GM18499 (cell line): ENCODE measurements around the gene PDE8B.

Source experiments
- ATAC-seq: cut with Tn5 transposase; IDR thresholded peaks from one replicate; pipeline ENCODE4 v1.9.1; 2021; ENCODE audit warnings: moderate number of reproducible peaks; ENCODE audit not compliant: insufficient read depth, unreplicated experiment

Gene PDE8B

DNA sequence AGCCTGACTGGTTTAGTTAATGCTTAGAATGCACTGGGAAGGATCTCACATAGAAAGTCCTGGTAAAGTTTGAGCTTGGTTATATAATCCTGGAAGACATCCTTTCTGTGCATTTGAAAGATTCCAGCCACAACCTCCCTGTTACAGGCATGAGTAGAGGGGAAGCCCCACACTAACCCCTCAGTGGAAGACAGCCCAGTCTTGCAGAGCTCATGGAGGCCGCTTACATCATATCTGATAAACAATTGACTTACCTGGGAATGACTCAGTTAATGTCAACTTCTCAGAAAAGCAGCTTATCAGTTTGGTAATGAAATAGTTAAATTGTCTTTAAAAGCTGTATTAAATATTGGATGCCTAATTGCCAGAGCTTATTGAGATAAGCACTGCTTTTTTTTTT, 28.1 kb upstream of the PDE8B start:
- ATAC-seq: no peak

DNA sequence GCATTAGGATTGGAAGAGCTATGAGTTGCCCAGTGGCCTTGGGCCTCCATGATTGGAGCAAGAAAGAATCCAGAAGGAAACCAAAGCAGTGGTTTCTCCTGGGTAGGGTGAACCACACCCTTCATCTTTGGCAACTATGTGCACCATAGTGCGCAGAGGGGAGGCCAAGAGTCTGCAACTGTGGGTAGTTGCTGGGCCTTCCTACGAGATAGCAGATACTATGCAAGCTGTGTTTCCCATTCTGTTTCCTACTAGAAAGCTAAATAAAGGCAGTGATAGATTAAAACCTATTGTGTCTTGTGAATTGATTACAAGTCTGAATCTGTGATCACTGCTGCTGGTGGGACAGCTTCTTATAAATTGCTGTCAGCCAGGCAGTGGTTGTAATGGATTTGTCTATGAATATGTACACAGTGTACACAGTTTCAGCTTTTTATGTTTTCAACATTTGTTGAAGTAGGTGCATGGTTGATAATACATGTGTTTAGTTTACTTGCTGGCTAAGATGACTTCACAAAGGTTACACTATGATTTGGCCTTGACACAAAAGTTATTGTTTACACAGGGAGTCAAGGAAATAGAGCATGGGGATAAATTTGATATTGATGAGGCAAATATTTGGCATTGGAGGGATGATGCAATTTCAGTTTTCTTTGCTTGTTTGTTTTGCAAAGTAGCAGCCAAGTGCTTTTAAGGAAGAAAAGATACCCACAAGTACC, 23.7 kb upstream of the PDE8B start:
- no peak for ATAC-seq

DNA sequence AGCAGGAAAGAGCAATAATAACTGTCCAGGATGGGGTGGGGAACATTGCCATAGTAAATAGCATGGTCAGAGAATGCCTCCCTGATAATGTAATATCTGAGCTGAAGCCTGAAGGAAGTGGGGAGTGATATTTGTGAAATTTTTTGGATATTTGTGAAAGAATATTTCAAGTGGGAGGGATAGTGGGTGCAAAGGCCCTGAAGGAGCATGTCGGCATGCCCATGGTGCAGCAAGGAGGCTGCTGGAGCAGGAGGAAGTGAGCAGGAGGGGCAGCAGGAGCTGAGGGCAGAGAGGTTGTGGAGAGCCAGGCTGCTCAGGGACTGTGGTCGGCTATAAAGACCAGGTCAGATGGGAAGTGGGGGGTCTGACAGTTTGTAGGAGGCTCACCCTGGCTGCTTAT, 21.1 kb upstream of the PDE8B start:
- ATAC-seq: no peak

DNA sequence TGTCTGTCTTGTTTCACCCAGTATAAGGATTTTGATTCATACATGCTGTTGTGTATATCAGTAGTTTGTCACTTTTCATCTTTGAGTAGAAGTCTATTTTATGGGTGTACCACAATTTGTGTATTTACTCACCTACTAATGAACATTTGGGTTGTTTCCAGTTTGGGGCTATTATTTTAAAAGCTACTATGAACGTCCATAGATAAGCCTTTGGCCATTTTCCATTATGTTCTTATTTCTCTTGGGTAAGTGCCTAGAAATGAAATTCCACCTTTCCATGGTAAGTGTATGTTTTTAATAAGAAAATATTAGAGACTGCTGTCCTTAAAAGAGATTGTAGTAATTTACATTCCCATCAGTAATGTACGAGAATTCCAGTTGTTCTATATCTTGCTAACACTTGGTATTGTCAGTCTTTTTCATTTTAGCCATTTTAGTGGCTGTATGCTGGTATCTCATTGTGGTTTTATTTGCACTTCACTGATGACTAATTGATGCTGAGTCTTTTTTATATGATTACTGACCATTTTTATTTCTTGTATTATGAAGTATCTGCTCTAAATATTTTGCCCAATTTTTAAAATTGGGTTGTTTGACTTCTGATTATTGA, 17.9 kb upstream of the PDE8B start:
- ATAC-seq: no peak

DNA sequence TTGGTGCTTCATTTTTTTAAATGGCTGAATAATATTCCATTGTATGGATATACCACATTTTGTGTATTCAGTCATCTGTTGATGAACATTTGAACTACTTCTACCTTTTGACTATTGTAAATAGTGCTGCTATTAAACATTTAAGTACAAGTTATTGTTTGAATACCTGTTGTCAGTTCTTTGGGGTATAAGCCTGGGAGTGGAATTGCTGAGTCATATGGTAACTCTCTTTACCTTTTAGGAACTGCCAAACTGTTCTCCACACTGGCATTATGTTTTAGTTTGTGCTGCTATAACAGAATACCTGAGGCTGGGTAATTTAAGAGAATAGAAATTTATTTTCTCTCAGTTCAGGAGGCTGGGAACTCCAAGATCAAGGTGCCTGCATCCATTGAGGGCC, 15.7 kb upstream of the PDE8B start:
- no peak for ATAC-seq

DNA sequence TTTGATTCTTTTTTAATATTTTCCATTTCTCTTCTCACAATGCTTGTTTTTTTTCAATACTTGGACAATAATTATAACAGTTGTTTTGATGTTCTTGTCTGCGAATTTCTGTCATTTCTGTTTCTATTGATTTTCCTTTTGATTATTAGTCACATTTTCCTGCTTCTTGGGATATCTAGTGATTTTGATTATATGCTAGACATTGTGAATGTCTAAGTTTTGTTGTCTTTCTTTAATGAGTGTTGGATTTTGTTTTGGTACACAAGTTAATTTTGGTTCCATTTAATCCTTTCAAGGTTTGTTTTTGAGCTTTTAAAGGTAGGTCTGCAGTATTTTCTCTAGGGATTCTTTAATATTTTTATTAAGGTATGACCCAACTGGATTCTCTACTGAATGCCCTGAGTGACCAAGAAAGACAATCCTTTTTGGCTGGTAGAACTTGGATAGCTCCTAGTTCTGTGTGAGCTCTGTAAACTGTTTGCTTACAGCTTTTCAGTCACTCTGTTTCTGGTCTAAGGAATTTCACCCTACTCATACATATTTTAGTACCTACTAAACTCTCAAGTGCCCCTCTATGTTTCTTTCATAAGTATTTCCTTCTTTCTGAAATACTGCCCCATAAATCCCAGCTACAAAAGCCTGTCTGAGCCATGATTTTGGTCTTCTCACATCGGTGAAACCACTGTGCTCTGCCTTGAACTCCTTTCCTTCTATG, 12.5 kb upstream of the PDE8B start:
- ATAC-seq: no peak

DNA sequence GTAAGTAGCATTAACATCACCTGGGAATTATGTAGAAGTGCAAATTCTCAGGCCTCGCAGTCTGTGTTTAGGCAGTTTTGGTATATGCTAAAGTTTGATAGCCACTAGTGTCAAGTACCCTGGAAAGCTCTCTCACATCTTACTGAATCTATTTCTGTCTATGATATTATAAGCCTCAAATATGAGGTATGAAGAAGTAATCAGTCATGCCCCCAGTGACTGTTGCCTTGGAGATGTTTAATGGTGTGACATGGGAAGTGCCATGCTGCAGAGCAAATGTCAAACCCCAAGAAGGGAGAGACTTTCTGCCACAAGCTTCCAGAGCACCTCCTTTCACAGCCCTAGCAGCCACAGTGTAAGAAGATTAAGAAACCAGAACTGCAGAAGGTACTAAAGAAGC, 9.8 kb upstream of the PDE8B start:
- no peak for ATAC-seq

DNA sequence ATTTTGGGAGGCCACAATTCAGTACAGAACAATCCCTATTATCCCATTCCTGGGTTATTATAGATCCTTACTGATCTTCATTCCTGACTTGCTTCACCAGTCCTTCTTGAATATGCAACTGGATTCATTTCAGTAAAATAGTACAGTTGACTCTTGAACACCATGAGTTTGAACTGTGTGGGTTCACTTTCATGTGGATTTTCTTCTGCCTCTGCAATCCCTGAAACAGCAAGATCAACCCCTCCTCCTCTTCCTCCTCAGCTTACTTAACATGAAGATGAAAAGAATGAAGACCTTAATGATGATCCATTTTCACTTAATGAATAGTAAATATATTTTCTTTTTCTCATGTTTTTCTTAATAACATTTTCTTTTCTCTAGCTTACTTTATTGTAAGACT, 8.3 kb upstream of the PDE8B start:
- ATAC-seq: no peak

DNA sequence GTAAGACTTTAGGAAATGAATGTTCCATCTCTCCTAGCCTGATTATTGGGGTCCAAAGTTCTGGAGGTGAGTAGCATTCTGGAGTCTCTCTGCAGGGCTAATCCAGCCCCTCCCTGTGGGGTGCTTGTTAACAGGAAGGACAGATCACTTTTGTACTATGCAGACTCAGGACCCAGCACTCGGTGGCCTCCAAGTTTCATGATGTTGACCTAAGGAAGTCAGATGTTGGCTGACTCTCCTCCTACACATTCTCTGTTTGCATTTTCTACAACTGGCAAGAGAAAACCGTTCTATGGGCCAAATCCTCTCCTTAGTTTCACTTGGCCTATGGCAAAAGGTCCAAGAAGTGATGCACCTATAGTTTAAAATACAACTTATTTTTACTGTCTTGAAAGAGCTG, 5.5 kb upstream of the PDE8B start:
- no peak for ATAC-seq

DNA sequence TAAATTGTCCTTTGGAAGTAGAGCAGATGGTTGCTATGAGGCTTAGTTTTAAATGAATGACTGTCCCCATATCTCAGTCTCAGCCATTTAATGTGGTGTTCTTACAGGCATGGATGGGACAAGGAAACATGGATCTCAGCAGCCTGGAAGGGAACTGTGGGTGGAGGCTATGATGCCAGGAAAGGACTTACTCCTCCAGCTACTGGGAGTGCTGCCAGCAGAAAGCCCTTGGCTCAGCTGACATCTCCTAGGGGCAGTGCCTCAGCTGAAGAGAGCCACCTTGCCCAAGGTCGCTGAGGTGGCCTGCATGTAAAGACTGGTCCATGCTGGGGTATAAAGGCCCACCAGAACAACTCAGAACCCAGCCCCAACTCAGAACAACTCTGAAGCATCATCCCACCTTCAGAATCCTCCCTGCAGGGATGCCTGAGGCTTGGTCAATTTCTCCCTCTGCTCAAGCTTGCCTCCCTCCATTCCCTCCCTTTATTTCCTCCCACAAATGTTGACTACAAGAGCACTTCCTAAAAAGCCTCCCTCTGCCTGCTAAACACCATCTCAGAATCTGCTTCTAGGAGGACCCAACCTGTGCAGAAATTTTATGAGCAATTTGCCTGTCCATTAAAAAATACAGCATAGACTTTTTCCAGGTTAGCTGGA, 1.8 kb upstream of the PDE8B start:
- no peak for ATAC-seq

DNA sequence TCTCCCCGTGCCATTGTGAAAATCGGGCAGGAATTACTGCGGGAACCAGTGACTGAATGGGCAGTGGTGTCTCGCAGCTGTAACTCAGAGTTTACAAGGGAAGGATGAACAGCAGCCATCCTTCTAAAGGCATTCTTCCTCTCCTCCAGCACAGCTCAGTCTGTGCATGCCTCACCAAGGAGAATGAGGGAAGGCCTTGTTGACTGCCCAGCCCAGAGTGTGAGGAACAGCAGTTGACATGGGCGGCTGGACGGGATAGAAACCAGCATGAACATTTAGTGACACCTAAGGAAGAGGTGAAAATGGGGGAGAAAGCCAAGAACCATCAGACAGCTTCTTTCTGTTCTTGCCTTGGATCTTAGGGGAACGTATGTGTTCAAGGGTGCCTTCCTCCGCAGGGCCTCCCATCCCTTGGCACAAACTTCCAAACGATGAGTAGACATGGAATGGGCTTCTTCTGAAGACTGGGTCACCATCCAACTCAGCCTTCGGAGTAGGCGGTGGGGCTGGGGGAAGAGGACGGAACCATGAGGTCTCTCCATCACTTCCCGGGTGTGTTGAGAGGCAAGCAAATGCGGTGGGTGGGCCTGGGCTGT, 887 bp upstream of the PDE8B start:
- ATAC-seq: no peak

DNA sequence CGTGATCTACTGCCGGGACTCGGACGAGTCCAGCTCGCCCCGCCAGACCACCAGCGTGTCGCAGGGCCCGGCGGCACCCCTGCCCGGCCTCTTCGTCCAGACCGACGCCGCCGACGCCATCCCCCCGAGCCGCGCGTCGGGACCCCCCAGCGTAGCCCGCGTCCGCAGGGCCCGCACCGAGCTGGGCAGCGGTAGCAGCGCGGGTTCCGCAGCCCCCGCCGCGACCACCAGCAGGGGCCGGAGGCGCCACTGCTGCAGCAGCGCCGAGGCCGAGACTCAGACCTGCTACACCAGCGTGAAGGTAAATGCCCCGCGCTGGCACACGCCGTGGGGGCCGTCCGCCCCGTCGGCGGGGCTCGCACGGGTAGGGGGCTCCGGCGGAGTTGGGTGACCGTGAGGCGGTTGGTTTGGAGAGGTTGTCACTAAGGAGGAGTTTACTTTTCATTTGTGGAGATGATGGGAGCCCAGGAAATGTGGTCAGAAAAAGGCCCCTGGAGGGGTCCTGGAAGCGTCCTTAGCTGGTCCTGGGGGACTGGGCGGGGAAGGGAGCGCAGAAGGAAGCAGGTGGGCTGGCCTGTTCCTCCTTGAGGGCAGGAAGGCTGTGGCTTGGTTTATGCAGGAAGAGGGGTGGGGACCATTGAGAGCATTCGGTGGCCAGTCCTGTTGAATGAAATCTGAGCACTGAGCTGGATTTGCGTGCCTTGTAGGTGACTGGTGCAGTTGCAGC, 647 bp downstream of the PDE8B start:
- no peak for ATAC-seq

DNA sequence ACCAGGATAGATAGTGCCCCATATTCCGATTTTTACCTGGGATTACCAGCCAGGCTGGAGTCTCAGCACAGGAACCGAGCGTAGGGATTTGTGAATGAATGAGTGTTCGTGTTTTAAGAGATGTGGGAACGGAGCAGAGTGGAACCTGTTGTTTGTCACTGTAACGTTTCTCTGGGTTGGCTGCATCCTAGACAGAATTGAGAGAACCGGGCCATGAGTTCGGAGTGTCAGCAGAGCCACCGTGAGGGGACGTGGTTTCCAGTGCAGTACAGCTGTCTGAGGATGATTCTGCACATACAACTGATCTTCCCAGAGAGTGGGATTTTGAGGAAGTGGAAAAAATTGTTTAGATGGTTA, 1.2 kb downstream of the PDE8B start:
- ATAC-seq: no peak

DNA sequence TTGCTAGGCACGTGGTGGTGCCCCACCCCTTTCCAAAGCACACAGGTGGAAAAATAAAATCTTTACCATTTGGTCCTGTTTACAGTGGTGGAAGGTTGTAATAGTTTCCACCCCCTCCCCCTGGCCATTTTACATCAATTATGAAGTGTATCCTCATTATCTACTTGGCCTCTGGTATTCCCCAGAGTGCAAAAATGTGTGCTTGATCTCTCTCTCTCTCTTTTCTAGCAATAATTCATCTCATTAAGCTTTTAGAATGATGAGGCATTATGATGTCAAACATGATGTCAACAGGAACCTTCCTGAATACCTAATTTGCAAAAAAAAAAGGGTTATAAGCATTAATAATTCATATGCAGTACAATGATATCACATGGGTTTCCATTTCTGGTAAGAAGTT, 3.1 kb downstream of the PDE8B start:
- no peak for ATAC-seq

DNA sequence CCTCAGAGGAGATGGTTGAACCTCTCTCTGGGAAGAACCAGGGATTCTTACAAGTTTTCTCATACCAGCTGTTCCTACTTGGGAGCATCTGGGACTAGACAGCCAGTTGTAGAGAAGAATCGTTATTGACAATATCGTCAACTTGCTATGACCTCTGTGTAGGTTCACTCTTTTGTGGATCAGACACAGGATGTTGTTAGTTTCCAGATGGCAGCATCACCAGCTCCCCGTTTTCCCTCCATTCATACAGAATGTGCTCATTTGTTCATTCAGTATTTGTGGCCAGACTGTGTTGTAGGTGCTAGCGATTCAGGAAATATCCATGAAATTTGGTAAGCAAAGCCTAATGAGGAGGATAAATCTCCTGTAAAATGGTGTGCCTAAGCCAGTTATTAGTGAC, 3.7 kb downstream of the PDE8B start:
- no peak for ATAC-seq

DNA sequence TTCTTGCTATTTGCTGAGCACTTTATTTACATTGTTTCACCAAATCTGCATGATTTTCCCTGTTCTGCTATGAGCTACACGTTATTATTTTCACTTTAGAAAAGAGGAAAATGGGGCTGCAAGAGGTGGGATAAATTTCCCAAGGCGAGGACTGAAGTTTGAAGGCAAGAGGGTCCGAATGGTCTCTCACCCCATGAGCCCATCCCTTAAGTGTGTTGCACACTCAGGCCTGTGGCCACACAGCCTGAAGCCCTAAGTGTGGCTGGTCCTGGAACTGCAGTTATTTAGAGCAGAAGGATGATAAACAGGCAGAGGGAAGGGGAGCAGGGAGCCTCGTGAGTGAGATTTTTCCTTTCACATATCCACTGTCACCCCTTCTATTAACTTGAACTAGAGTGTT, 7.8 kb downstream of the PDE8B start:
- no peak for ATAC-seq

DNA sequence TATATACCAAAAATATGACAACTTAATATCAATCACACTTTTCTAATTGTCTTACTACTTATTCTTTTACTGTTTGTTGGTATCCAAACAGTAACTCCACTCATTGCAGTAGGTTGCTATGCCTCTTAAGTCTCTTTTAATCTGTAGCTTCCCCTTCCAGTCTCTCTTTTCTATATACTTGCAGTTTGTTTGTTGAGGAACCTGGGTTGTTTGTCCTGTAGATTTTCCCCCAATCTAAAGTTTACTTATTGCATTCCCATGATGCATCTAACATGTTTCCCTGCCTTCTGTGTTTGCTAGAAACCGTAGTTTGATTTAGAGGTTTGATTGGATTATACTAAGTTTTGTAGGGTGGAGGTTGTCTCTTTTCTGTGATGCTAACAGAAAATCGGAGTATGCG, 10.6 kb downstream of the PDE8B start:
- no peak for ATAC-seq

DNA sequence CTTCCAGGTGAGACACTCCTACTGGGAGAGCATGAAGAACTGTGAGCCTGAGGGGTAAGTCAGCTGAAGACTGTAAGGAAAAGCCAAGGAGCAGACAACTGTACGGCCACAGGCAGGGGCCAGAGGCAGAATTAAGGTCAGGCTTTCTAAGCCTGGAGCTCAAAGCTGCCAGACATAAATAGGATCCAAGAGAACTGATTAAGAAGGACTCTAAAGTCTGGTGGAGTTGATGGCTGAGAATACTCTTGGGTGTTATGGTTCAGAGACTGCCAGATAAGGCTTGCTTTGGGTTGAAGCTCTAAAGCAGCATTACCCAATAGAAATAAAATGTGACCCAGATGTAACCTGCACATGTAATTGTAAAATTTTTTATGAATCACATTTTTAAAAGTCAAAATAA, 12.2 kb downstream of the PDE8B start:
- ATAC-seq: no peak

DNA sequence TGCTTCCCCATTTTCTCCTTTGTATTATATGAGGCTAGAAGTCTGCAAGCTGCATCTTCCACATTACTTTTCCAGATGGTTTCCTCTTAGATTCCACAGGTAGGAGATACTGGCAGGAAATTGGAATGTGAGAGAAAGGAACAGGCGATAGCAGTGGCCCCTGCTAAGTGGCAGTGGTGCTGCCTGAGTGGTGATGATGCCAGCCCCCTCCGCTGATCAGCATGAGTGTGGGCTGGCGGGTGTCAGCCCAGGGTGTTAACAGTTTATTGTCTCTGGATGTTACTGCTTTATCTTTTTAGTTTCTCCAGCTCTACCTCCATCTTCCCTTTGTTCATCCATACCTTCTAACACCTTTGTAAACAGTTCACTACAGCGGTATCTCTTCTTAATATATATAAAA, 13.2 kb downstream of the PDE8B start:
- ATAC-seq: no peak

DNA sequence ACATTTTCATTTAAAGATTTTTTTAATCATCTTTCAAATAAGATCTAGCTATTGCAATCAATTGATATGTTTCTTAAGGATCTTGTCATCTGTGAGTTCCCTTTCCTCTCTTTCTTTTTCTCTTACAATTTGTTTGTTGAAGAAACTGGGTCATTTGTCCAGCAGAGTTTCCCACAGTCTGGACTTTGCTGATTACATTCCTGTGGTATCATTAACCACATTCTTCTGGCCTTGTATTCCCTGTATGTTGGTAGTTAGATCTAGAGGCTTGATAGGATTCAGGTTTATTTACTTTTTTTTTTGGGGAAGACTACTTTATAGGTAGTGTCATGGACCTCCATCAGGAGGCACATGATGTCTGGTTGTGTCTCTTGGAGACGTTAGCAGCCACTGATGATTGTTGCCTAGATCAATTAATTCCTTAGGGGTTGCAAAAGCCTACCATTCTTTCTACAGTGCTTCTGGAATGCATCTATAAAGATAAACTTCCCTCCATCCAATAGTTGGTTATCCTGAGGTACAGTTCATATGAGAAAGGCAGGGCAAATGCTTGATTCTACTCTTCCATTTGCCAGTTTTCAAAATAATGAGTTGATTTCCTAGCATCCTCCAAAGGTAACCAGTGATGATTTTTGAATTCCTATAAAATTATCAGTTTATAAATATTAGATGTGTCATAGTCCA, 14.3 kb downstream of the PDE8B start:
- no peak for ATAC-seq
